ENCODE data around the gene MATN4. TPM values are rescaled to one million over a fixed set of nuclear protein-coding genes. Genes with fewer than 3 reads are reported as not detected.

The MATN4 gene
- total and polyA plus RNA-seq, 2 of the 13 experiments (the other 11 are each of a cell fraction or from before 2014, with no cell fraction given): not detected

DNA sequence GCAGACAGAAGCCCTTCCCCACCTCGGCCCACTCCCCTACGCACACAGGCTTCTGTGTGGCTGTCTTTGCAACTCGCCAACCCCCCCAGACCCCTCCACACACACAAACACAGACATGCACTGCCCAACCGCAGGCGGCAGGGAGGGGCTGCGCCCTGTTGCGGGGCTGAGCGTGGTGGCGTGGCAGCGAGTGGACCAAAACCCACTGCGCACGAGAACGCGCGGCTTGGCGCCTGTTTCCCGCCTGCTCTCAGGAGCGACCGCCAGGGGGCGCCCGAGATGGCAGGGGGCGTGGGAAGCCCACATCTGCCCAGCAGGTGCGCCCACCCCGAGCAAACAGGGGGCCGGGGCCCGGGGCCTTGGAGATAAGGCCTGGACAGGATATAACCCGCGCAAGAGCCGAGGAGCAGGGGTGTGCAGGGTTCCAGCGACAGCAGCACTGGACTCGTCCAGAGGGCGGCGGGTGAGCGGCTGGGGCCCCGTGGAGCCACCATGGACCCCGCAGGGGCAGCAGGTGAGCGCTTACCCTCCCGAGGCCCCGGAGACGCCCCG, 1.6 kb downstream of the MATN4 start, which contains the start of gene RBPJL (continued):
- TF ChIP-seq, protein P1, sequence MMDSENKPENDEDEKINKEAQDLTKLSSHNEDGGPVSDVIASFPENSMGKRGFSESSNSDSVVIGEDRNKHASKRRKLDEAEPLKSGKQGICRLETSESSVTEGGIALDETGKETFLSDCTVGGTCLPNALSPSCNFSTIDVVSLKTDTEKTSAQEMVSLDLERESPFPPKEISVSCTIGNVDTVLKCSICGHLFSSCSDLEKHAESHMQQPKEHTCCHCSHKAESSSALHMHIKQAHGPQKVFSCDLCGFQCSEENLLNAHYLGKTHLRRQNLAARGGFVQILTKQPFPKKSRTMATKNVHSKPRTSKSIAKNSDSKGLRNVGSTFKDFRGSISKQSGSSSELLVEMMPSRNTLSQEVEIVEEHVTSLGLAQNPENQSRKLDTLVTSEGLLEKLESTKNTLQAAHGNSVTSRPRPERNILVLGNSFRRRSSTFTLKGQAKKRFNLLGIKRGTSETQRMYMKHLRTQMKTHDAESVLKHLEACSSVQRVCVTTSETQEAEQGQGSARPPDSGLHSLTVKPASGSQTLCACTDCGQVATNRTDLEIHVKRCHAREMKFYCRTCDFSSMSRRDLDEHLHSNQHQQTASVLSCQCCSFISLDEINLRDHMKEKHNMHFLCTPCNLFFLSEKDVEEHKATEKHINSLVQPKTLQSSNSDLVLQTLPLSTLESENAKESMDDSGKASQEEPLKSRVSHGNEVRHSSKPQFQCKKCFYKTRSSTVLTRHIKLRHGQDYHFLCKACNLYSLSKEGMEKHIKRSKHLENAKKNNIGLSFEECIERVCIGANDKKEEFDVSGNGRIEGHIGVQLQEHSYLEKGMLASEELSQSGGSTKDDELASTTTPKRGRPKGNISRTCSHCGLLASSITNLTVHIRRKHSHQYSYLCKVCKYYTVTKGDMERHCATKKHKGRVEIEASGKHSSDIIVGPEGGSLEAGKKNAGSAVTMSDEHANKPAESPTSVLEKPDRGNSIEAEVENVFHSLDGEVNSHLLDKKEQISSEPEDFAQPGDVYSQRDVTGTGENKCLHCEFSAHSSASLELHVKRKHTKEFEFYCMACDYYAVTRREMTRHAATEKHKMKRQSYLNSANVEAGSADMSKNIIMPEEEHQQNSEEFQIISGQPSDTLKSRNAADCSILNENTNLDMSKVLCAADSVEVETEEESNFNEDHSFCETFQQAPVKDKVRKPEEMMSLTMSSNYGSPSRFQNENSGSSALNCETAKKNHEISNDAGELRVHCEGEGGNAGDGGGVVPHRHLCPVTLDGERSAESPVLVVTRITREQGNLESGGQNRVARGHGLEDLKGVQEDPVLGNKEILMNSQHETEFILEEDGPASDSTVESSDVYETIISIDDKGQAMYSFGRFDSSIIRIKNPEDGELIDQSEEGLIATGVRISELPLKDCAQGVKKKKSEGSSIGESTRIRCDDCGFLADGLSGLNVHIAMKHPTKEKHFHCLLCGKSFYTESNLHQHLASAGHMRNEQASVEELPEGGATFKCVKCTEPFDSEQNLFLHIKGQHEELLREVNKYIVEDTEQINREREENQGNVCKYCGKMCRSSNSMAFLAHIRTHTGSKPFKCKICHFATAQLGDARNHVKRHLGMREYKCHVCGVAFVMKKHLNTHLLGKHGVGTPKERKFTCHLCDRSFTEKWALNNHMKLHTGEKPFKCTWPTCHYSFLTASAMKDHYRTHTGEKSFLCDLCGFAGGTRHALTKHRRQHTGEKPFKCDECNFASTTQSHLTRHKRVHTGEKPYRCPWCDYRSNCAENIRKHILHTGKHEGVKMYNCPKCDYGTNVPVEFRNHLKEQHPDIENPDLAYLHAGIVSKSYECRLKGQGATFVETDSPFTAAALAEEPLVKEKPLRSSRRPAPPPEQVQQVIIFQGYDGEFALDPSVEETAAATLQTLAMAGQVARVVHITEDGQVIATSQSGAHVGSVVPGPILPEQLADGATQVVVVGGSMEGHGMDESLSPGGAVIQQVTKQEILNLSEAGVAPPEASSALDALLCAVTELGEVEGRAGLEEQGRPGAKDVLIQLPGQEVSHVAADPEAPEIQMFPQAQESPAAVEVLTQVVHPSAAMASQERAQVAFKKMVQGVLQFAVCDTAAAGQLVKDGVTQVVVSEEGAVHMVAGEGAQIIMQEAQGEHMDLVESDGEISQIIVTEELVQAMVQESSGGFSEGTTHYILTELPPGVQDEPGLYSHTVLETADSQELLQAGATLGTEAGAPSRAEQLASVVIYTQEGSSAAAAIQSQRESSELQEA (CRISPR knock-in tag; IDR thresholded peaks at IDR 0.05; ENCODE audit: not compliant biosample characterization): peak; percentile 73
- TF ChIP-seq ZFP36L2 (CRISPR knock-in tag; IDR thresholded peaks at IDR 0.05): no peak
- TF ChIP-seq TCF12 (IDR thresholded peaks at IDR 0.05): no peak
- TF ChIP-seq TCF12 (CRISPR knock-in tag; IDR thresholded peaks at IDR 0.05): no peak
- TF ChIP-seq AGO2 (optimal IDR thresholded peaks at IDR 0.05; ENCODE audit: low read depth, low read length): no peak
- no peak for TF ChIP-seq ISX (CRISPR knock-in tag; conservative IDR thresholded peaks at IDR 0.05)
- TF ChIP-seq IRX3 (CRISPR knock-in tag; IDR thresholded peaks at IDR 0.05; ENCODE audit: borderline replicate concordance, low read depth): no peak
- TF ChIP-seq HNRNPK (IDR thresholded peaks at IDR 0.05; ENCODE audit: low read depth, low read length, poor library complexity, severe bottlenecking): peak; percentile 82
- peak; percentile 58; the same call in 1 of the 2 replicates for TF ChIP-seq ZNF263 (CRISPR knock-in tag; IDR thresholded peaks at IDR 0.05)
- peak; percentile 64; the same call in 1 of the 2 replicates for TF ChIP-seq ZNF501 (CRISPR knock-in tag; IDR thresholded peaks at IDR 0.05)
- 0 out of 2 replicates have a peak, but pooled peaks have one; percentile 36 for TF ChIP-seq ZNF124 (CRISPR knock-in tag; IDR thresholded peaks at IDR 0.05)
- TF ChIP-seq, protein P2, sequence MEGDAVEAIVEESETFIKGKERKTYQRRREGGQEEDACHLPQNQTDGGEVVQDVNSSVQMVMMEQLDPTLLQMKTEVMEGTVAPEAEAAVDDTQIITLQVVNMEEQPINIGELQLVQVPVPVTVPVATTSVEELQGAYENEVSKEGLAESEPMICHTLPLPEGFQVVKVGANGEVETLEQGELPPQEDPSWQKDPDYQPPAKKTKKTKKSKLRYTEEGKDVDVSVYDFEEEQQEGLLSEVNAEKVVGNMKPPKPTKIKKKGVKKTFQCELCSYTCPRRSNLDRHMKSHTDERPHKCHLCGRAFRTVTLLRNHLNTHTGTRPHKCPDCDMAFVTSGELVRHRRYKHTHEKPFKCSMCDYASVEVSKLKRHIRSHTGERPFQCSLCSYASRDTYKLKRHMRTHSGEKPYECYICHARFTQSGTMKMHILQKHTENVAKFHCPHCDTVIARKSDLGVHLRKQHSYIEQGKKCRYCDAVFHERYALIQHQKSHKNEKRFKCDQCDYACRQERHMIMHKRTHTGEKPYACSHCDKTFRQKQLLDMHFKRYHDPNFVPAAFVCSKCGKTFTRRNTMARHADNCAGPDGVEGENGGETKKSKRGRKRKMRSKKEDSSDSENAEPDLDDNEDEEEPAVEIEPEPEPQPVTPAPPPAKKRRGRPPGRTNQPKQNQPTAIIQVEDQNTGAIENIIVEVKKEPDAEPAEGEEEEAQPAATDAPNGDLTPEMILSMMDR (CRISPR knock-in tag; IDR thresholded peaks at IDR 0.05): peak; percentile 98
- TF ChIP-seq BORCS8-MEF2B (CRISPR knock-in tag; IDR thresholded peaks at IDR 0.05): peak; percentile 88
